Gastrocnemius medialis (tissue), 4 donors: Measurements from ENCODE around the gene PTPRJ.

Experiments used
- CTCF ChIP-seq, 5 experiments: fragments of 450-650 bp in 3 of 5; fragments of 200-600 bp in 2 of 5; sonication (generic) in 2 of 5; IDR thresholded peaks in 4 of 5; conservative IDR thresholded peaks in 1 of 5; 1 replicate in 4 of 5; 2 replicates in 1 of 5; pipeline ENCODE4 v1.5.1; 2016 to 2019; ENCODE audit warnings: antibody characterized with exemption in 5 of 5, mild to moderate bottlenecking in 3 of 5, moderate library complexity in 3 of 5
- POLR2A ChIP-seq, 2 donors: fragments of 450-650 bp; IDR thresholded peaks; one replicate each; pipeline ENCODE4 v1.6.1; 2017; ENCODE audit warnings: antibody characterized with exemption in 2 of 2, mild to moderate bottlenecking in 2 of 2, moderate library complexity in 2 of 2

DNA sequence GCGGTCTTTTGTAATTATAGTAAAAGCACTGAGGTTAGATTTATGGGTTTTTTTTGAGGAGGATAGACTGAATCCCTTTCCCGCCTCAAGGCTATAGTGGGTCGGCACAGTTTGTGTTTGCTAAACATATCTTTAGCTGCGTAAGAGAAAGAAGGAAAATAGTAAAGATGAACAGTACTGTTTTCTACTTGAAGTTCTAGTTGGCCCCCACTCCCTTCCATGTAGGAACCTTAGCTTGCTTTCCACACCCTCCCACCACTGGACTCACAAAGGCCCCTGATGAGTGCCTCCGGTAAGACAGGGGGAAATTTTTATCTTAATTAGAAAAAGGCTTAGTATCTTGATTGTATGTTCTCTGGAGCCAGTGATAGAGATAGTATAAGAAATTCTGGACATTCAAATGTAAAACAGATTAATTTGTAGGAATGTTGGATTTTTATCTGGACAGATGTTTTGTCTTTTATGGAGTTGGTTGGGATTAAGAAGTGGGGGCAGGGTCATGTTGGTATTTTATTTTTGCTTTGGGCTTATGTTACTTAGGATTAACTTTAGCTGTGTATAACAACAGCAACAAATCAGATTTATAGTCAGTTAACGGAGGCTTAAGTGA lies 49.4 kb downstream of the PTPRJ start:
- TF ChIP-seq CTCF (IDR thresholded peaks at IDR 0.05 in 4 of 5, conservative IDR thresholded peaks at IDR 0.05 in 1 of 5) (no peak), POLR2A (IDR thresholded peaks at IDR 0.05) (no peak)
